Heart left ventricle (tissue), 13 donors: ENCODE results near the gene AMMECR1.

Source experiments
- CTCF ChIP-seq, 12 donors: fragments of 200-600 bp; sonication (generic) in 4 of 12; IDR thresholded peaks; one replicate each; pipeline versions ENCODE4 v1.5.0 to v1.8.0; 2018 to 2022; ENCODE audit warnings: antibody characterized with exemption in 12 of 12, mild to moderate bottlenecking in 5 of 12
- POLR2A ChIP-seq, 2 donors: fragments of 450-650 bp; IDR thresholded peaks; one replicate each; pipeline ENCODE4 v1.6.1; 2017; ENCODE audit warnings: antibody characterized with exemption in 2 of 2, mild to moderate bottlenecking in 2 of 2, moderate library complexity in 2 of 2
- donor health status: ischemic (EF 13 %, LVEDD 7.1; RV severe dilation, severe dysfunction).
- donor health status: DM: no; HTN: yes; CAD: no.
- donor health status: DM: no; HTN: no; CAD: no.
- donor health status: ischemic (EF 25% LVEDD 6.9; RV normal size, moderate dysfunction).
- donor health status: ischemic (EF 25% LVEDD 5.7; RV mildly dilated, moderate dysfunction).
- donor health status: ischemic (EF 35%, LVEDD 5.7; RV mildly dilated, moderate dysfunction).
- donor health status: nonischemic (EF 11% LVEDD 7.7; RV severe dilation, severe dysfunction).
- donor health status: DM: yes; HTN: yes; CAD: no.
- donor health status: PGD.
- donor health status: ischemic (EF 29% LVEDD 5.4; RV normal size, mild dysfunction).
- donor health status: nonischemic (EF 23%, LVEDD 6.1; RV moderate dilation, normal function).

- TF ChIP-seq CTCF (IDR thresholded peaks at IDR 0.05) (no peak), POLR2A (IDR thresholded peaks at IDR 0.05) (no peak)
Observed at GRCh38 chrX:110257889-110258288, 60.0 kb downstream of the AMMECR1 start.
